GM12891 (cell line): ENCODE measurements around the gene SIGLEC1.

Experiments used
- POLR2A ChIP-seq: IDR thresholded peaks from 2 replicates; pipeline ENCODE4 v1.6.1; 2011; ENCODE audit warnings: low read depth, low read length, control low read depth
- POLR2AphosphoS5 ChIP-seq: IDR thresholded peaks from 2 replicates; pipeline ENCODE4 v1.6.1; 2011; ENCODE audit warnings: low read depth, low read length, control low read depth
- POU2F2 ChIP-seq: IDR thresholded peaks from 2 replicates; pipeline ENCODE4 v1.6.1; 2011; ENCODE audit warnings: low read depth, mild to moderate bottlenecking, control low read depth, low read length, moderate library complexity
- TAF1 ChIP-seq: IDR thresholded peaks from 2 replicates; pipeline ENCODE4 v1.6.1; 2011; ENCODE audit warnings: low read depth, low read length, control low read depth

DNA sequence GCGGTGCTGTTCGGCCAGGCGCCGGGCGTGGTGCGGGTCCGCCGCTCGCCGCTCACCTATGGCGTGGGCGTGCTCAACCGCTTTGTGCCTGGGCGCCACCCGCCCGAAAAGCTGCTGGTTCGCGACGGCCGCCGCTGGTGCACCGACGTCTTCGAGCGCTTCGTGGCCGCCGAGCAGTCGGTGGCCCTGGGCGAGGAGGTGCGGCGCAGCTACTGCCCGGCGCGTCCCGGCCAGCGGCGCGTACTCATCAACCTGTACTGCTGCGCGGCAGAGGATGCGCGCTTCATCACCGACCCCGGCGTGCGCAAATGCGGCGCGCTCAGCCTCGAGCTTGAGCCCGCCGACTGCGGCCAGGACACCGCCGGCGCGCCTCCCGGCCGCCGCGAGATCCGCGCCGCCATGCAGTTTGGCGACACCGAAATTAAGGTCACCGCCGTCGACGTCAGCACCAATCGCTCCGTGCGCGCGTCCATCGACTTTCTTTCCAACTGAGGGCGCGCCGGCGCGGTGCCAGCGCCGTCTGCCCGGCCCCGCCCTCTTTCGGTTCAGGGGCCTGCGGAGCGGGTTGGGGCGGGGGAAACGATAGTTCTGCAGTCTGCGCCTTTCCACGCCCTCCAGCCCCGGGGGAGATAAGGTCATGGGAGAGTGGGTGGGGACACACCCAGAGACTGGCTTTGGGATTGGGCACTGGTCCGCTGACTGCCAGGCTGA lies 39.4 kb upstream of the SIGLEC1 start:
- no peak for TF ChIP-seq POU2F2
- no peak for TF ChIP-seq POLR2A
- no peak for TF ChIP-seq POLR2AphosphoS5
- no peak for TF ChIP-seq TAF1
